Neural progenitor cell (in vitro differentiated cells): ENCODE measurements around the gene C1orf141. TPM values are rescaled to one million over a fixed set of nuclear protein-coding genes. Genes with fewer than 3 reads are reported as not detected.

ENCODE experiments used
- DNase-seq: peaks from one replicate; pipeline ENCODE4 v3.0.0-alpha.2; 2016; ENCODE audit warnings: low spot score
- H2AFZ ChIP-seq: fragments of 200-600 bp; sonication (generic); replicated peaks from 2 replicates; pipeline ENCODE4 v1.6.1; 2016; ENCODE audit warnings: antibody characterized with exemption
- H3F3A ChIP-seq: fragments of 200-600 bp; sonication (generic); 2 replicates; pipeline ENCODE4 v1.6.1; 2016; ENCODE audit warnings: antibody characterized with exemption, low read depth
- H3K27ac ChIP-seq: fragments of 200-600 bp; sonication (generic); 2 replicates; pipeline ENCODE4 v1.5.1; 2016; ENCODE audit warnings: mild to moderate bottlenecking
- H3K27me3 ChIP-seq: fragments of 200-600 bp; sonication (generic); 2 replicates; pipeline ENCODE4 v1.6.1; 2016; ENCODE audit warnings: mild to moderate bottlenecking, moderate library complexity
- H3K36me3 ChIP-seq: fragments of 200-600 bp; sonication (generic); 2 replicates; pipeline ENCODE4 v1.5.1; 2016
- H3K4me1 ChIP-seq: fragments of 200-600 bp; sonication (generic); 2 replicates; pipeline ENCODE4 v1.6.1; 2016; ENCODE audit warnings: mixed run types
- H3K4me2 ChIP-seq: fragments of 200-600 bp; sonication (generic); 2 replicates; pipeline ENCODE4 v1.6.1; 2016
- H3K4me3 ChIP-seq: fragments of 200-600 bp; sonication (generic); 2 replicates; pipeline ENCODE4 v1.5.1; 2016
- H3K79me2 ChIP-seq: fragments of 200-600 bp; sonication (generic); 2 replicates; pipeline ENCODE4 v1.6.1; 2016; ENCODE audit warnings: low read depth
- H3K9ac ChIP-seq: fragments of 200-600 bp; sonication (generic); 2 replicates; pipeline ENCODE4 v1.6.1; 2016
- H3K9me3 ChIP-seq: fragments of 200-600 bp; sonication (generic); 2 replicates; pipeline ENCODE4 v1.5.1; 2016; ENCODE audit warnings: low read depth
- H4K20me1 ChIP-seq: fragments of 200-600 bp; sonication (generic); 2 replicates; pipeline ENCODE4 v1.6.1; 2016; ENCODE audit warnings: low read depth
- H3K27ac Mint-ChIP-seq: 3 replicates; pipeline ENCODE4 v1.8.0; 2021; ENCODE audit warnings: mixed read lengths
- H3K27me3 Mint-ChIP-seq: 2 replicates; pipeline ENCODE4 v1.8.0; 2022; ENCODE audit warnings: low read depth, mild to moderate bottlenecking, inconsistent platforms, moderate library complexity, mixed read lengths; ENCODE audit not compliant: insufficient read depth
- H3K36me3 Mint-ChIP-seq: 3 replicates; pipeline ENCODE4 v1.8.0; 2021; ENCODE audit warnings: mixed read lengths
- H3K4me1 Mint-ChIP-seq: 3 replicates; pipeline ENCODE4 v1.8.0; 2021; ENCODE audit warnings: mixed read lengths
- H3K4me3 Mint-ChIP-seq: 3 replicates; pipeline ENCODE4 v1.8.0; 2021; ENCODE audit warnings: mild to moderate bottlenecking, moderate library complexity, mixed read lengths
- H3K9me3 Mint-ChIP-seq: 3 replicates; pipeline ENCODE4 v1.8.0; 2020; ENCODE audit warnings: mixed read lengths
- CTCF ChIP-seq: fragments of 200-600 bp; sonication (generic); IDR thresholded peaks from 2 replicates; pipeline ENCODE4 v1.5.1; 2017; ENCODE audit warnings: antibody characterized with exemption, mild to moderate bottlenecking
- EZH2 ChIP-seq: fragments of 200-600 bp; sonication (generic); IDR thresholded peaks from 2 replicates; pipeline ENCODE4 v1.6.1; 2017; ENCODE audit warnings: antibody characterized with exemption, mild to moderate bottlenecking, moderate library complexity
- EZH2phosphoT487 ChIP-seq: fragments of 200-600 bp; sonication (generic); IDR thresholded peaks from 2 replicates; pipeline ENCODE4 v1.6.1; 2017; ENCODE audit warnings: antibody characterized with exemption
- total RNA-seq: library from RNA; depleted of rRNA; stranded (reverse); fragments of >200 nt; gene quantifications from 2 replicates; pipeline ENCODE4 v1.2.3, GENCODE V29; 2015; ENCODE audit warnings: low replicate concordance

The C1orf141 gene
- total RNA-seq, 1 donor from 2014 or later: not detected

DNA sequence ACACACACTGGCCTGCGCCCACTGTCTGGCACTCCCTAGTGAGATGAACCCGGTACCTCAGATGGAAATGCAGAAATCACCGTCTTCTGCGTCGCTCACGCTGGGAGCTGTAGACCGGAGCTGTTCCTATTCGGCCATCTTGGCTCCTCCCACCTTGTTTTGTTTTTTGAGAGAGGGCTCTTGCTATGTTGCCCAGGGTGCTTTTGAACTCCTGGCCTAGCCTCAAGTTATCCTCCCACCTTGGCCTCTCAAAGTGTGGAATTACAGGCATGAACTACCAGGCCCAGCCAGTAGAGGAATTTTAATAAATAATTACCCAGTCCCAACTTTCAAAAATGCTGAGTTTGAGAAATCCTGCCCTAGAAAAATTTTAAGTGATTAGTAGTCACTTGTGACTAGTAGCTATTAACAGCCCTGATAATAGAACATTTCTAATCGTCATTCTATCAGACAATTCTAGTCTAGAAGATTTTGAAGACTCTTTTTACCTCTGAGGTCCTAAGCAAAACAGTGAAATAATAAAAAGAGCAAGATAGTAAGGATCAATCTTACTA lies 49.9 kb downstream of the C1orf141 start:
- no peaks in the 10 kb centered on the region for H3K27me3 Mint-ChIP-seq
- no peak overlapping the region for H3K4me2 ChIP-seq
- peaks cover 7% of the 10 kb centered on the region for H3K9me3 Mint-ChIP-seq
- no peak overlapping the region for H3K27ac ChIP-seq
- no peak overlapping the region for H3K4me3 Mint-ChIP-seq
- H2AFZ ChIP-seq: no peak overlapping the region
- H3K27me3 ChIP-seq: no peaks in the 10 kb centered on the region
- no peaks in the 10 kb centered on the region for H3K9me3 ChIP-seq
- H4K20me1 ChIP-seq: no peaks in the 10 kb centered on the region
- H3F3A ChIP-seq: no peaks in the 10 kb centered on the region
- DNase-seq: no peak
- no peak overlapping the region for H3K4me3 ChIP-seq
- no peak overlapping the region for H3K9ac ChIP-seq
- no peaks in the 10 kb centered on the region for H3K36me3 ChIP-seq
- H3K4me1 ChIP-seq: peaks cover 8% of the 10 kb centered on the region
- TF ChIP-seq EZH2 (no peak), EZH2phosphoT487 (no peak), CTCF (no peak)
- H3K27ac Mint-ChIP-seq: no peak overlapping the region
- no peaks in the 10 kb centered on the region for H3K79me2 ChIP-seq
- peaks cover 9% of the 10 kb centered on the region for H3K4me1 Mint-ChIP-seq
- no peaks in the 10 kb centered on the region for H3K36me3 Mint-ChIP-seq

DNA sequence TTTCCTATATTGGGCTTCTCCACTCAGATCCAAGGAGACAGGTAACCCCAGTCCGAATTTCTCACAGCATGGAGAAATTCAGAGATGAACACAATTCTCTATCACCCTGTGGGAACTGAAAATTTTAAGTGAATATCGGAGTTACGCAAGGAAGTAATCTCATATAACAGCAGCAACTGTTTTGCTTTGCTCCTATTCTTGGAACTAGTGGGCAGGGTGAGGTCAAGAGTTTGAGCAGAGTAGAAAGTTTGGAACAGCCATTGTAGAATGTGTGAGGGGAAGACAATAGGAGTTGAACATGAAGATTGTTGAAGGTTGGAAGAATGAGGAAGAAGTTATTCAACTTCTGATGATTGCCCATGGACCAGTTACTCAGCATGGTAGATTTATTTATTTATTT lies 56.5 kb downstream of the C1orf141 start:
- no peak overlapping the region for H2AFZ ChIP-seq
- H3K79me2 ChIP-seq: no peaks in the 10 kb centered on the region
- no peak overlapping the region for H3K4me2 ChIP-seq
- no peaks in the 10 kb centered on the region for H3K27me3 ChIP-seq
- H4K20me1 ChIP-seq: no peaks in the 10 kb centered on the region
- Mint-ChIP-seq H3K27ac (no peak overlapping the region), H3K4me3 (no peak overlapping the region), H3K9me3 (peaks cover 3% of the 10 kb centered on the region), H3K36me3 (no peaks in the 10 kb centered on the region), H3K27me3 (peaks cover 2% of the 10 kb centered on the region), H3K4me1 (no peaks in the 10 kb centered on the region)
- H3K9me3 ChIP-seq: no peaks in the 10 kb centered on the region
- H3K9ac ChIP-seq: no peak overlapping the region
- H3K4me3 ChIP-seq: no peak overlapping the region
- H3K4me1 ChIP-seq: peaks cover 4% of the 10 kb centered on the region
- DNase-seq: no peak
- no peak overlapping the region for H3K27ac ChIP-seq
- no peaks in the 10 kb centered on the region for H3F3A ChIP-seq
- no peaks in the 10 kb centered on the region for H3K36me3 ChIP-seq
- TF ChIP-seq EZH2 (no peak), CTCF (no peak), EZH2phosphoT487 (no peak)

GRCh38 chr1:67077593-67077992 lies 57.2 kb downstream of the C1orf141 start:
- Mint-ChIP-seq H3K4me1 (no peaks in the 10 kb centered on the region), H3K27me3 (peaks cover 2% of the 10 kb centered on the region), H3K9me3 (peaks cover 6% of the 10 kb centered on the region), H3K4me3 (no peak overlapping the region), H3K27ac (no peak overlapping the region), H3K36me3 (peaks cover 2% of the 10 kb centered on the region)
- no peak overlapping the region for H3K4me2 ChIP-seq
- no peak overlapping the region for H3K4me3 ChIP-seq
- H3K79me2 ChIP-seq: no peaks in the 10 kb centered on the region
- H3K27me3 ChIP-seq: no peaks in the 10 kb centered on the region
- TF ChIP-seq EZH2 (no peak), CTCF (no peak)
- no peak overlapping the region for H2AFZ ChIP-seq
- no peak for DNase-seq
- no peaks in the 10 kb centered on the region for H3F3A ChIP-seq
- H4K20me1 ChIP-seq: no peaks in the 10 kb centered on the region
- no peaks in the 10 kb centered on the region for H3K36me3 ChIP-seq
- peaks cover 4% of the 10 kb centered on the region for H3K4me1 ChIP-seq
- H3K27ac ChIP-seq: no peak overlapping the region
- no peak overlapping the region for H3K9ac ChIP-seq
- no peaks in the 10 kb centered on the region for H3K9me3 ChIP-seq
